ENCODE data around the gene DLG2.

Gene DLG2

GRCh38 chr11:84145616-84146185 lies 1481.4 kb downstream of the DLG2 start:
- Histone ChIP-seq H3K36me3 (replicated peaks; ENCODE audit: low read depth, low read length) (no peaks in the 10 kb centered on the region), H3K4me2 (ENCODE audit: low read length) (no peak overlapping the region), H3K9ac (ENCODE audit: low read length) (no peak overlapping the region), H3K4me3 (ENCODE audit: low read length) (no peak overlapping the region), H4K20me1 (ENCODE audit: insufficient read depth, low read length) (no peaks in the 10 kb centered on the region), H3K79me2 (ENCODE audit: low read length) (no peaks in the 10 kb centered on the region), H3K4me1 (ENCODE audit: low read length) (no peaks in the 10 kb centered on the region), H3K27me3 (ENCODE audit: low read depth, low read length) (no peaks in the 10 kb centered on the region), H3K27ac (ENCODE audit: low read length) (no peak overlapping the region), H3K9me3 (ENCODE audit: insufficient read depth, low read length) (no peaks in the 10 kb centered on the region), H2AFZ (ENCODE audit: low read depth, low read length) (peak overlapping the region; percentile 33; the same call in 1 of the 2 replicates)
- TF ChIP-seq CTCF (IDR thresholded peaks at IDR 0.05; ENCODE audit: low read depth, low read length) (no peak), EZH2phosphoT487 (IDR thresholded peaks at IDR 0.05; ENCODE audit: low read depth) (no peak)

GRCh38 chr11:84144531-84144930 lies 1482.6 kb downstream of the DLG2 start:
- H3K4me1 ChIP-seq (ENCODE audit: low read length): no peaks in the 10 kb centered on the region
- no peak overlapping the region for H2AFZ ChIP-seq (ENCODE audit: low read depth, low read length)
- no peak overlapping the region for H3K4me3 ChIP-seq (ENCODE audit: low read length)
- no peak overlapping the region for H3K27ac ChIP-seq (ENCODE audit: low read length)
- H3K27me3 ChIP-seq (ENCODE audit: low read depth, low read length): no peaks in the 10 kb centered on the region
- no peak for TF ChIP-seq CTCF (IDR thresholded peaks at IDR 0.05; ENCODE audit: low read depth, low read length)
- no peak for TF ChIP-seq EZH2phosphoT487 (IDR thresholded peaks at IDR 0.05; ENCODE audit: low read depth)
- H3K9me3 ChIP-seq (ENCODE audit: insufficient read depth, low read length): no peaks in the 10 kb centered on the region
- H3K36me3 ChIP-seq (replicated peaks; ENCODE audit: low read depth, low read length): no peaks in the 10 kb centered on the region
- no peaks in the 10 kb centered on the region for H4K20me1 ChIP-seq (ENCODE audit: insufficient read depth, low read length)
- no peak overlapping the region for H3K4me2 ChIP-seq (ENCODE audit: low read length)
- no peak overlapping the region for H3K9ac ChIP-seq (ENCODE audit: low read length)
- H3K79me2 ChIP-seq (ENCODE audit: low read length): no peaks in the 10 kb centered on the region

GRCh38 chr11:84142411-84142810 lies 1484.7 kb downstream of the DLG2 start:
- H3K9me3 ChIP-seq (ENCODE audit: insufficient read depth, low read length): no peaks in the 10 kb centered on the region
- no peak for TF ChIP-seq CTCF (IDR thresholded peaks at IDR 0.05; ENCODE audit: low read depth, low read length)
- TF ChIP-seq EZH2phosphoT487 (IDR thresholded peaks at IDR 0.05; ENCODE audit: low read depth): no peak
- no peaks in the 10 kb centered on the region for H3K27me3 ChIP-seq (ENCODE audit: low read depth, low read length)
- H3K4me3 ChIP-seq (ENCODE audit: low read length): no peak overlapping the region
- peaks cover 6% of the 10 kb centered on the region; the same call in 1 of the 2 replicates for H3K4me1 ChIP-seq (ENCODE audit: low read length)
- no peaks in the 10 kb centered on the region for H3K36me3 ChIP-seq (replicated peaks; ENCODE audit: low read depth, low read length)
- H3K79me2 ChIP-seq (ENCODE audit: low read length): no peaks in the 10 kb centered on the region
- H4K20me1 ChIP-seq (ENCODE audit: insufficient read depth, low read length): no peaks in the 10 kb centered on the region
- no peak overlapping the region for H2AFZ ChIP-seq (ENCODE audit: low read depth, low read length)
- no peak overlapping the region for H3K27ac ChIP-seq (ENCODE audit: low read length)
- no peak overlapping the region for H3K9ac ChIP-seq (ENCODE audit: low read length)
- H3K4me2 ChIP-seq (ENCODE audit: low read length): no peak overlapping the region

GRCh38 chr11:84140386-84141169 lies 1486.6 kb downstream of the DLG2 start:
- Histone ChIP-seq H3K9ac (ENCODE audit: low read length) (no peak overlapping the region), H3K4me3 (ENCODE audit: low read length) (no peak overlapping the region), H3K9me3 (ENCODE audit: insufficient read depth, low read length) (no peaks in the 10 kb centered on the region), H3K36me3 (replicated peaks; ENCODE audit: low read depth, low read length) (no peaks in the 10 kb centered on the region), H3K27ac (ENCODE audit: low read length) (no peak overlapping the region), H4K20me1 (ENCODE audit: insufficient read depth, low read length) (no peaks in the 10 kb centered on the region), H3K4me2 (ENCODE audit: low read length) (no peak overlapping the region), H3K79me2 (ENCODE audit: low read length) (no peaks in the 10 kb centered on the region), H2AFZ (ENCODE audit: low read depth, low read length) (no peak overlapping the region), H3K27me3 (ENCODE audit: low read depth, low read length) (no peaks in the 10 kb centered on the region), H3K4me1 (ENCODE audit: low read length) (peaks cover 6% of the 10 kb centered on the region; the same call in 1 of the 2 replicates)
- TF ChIP-seq CTCF (IDR thresholded peaks at IDR 0.05; ENCODE audit: low read depth, low read length) (no peak), EZH2phosphoT487 (IDR thresholded peaks at IDR 0.05; ENCODE audit: low read depth) (no peak)
